Neuronal stem cell (in vitro differentiated cells): ENCODE results near the gene POPDC2.

Experiments
- DNase-seq: peaks from one replicate; pipeline ENCODE4 v3.0.0-alpha.2; 2013; ENCODE audit warnings: low spot score
- H2AFZ ChIP-seq: one replicate; pipeline ENCODE4 v1.6.1; 2013; ENCODE audit warnings: mild to moderate bottlenecking, low read length, inconsistent platforms
- H2AK5ac ChIP-seq: 2 replicates; pipeline ENCODE4 v1.6.1; 2013; ENCODE audit warnings: low read depth, mild to moderate bottlenecking, inconsistent platforms, low read length, moderate library complexity, mixed read lengths
- H2BK120ac ChIP-seq: 2 replicates; pipeline ENCODE4 v1.6.1; 2013; ENCODE audit warnings: low read depth, mild to moderate bottlenecking, inconsistent platforms, low read length, moderate library complexity, mixed read lengths
- H2BK12ac ChIP-seq: one replicate; pipeline ENCODE4 v1.6.1; 2013; ENCODE audit warnings: low read length, inconsistent platforms
- H2BK15ac ChIP-seq: 2 replicates; pipeline ENCODE4 v1.6.1; 2013; ENCODE audit warnings: mild to moderate bottlenecking, low read length, inconsistent platforms, mixed read lengths
- H2BK5ac ChIP-seq: one replicate; pipeline ENCODE4 v1.6.1; 2013; ENCODE audit warnings: inconsistent platforms, mild to moderate bottlenecking, low read length, moderate library complexity
- H3K14ac ChIP-seq: one replicate; pipeline ENCODE4 v1.6.1; 2013; ENCODE audit warnings: low read length, inconsistent platforms
- H3K18ac ChIP-seq: 2 replicates; pipeline ENCODE4 v1.6.1; 2013; ENCODE audit warnings: low read length, inconsistent platforms
- H3K23ac ChIP-seq: 2 replicates; pipeline ENCODE4 v1.6.1; 2013; ENCODE audit warnings: low read depth, mild to moderate bottlenecking, mixed read lengths, low read length, inconsistent platforms; ENCODE audit not compliant: poor library complexity
- H3K27ac ChIP-seq: replicated peaks from 3 replicates; pipeline ENCODE4 v1.5.1; 2013; ENCODE audit warnings: low read length, inconsistent platforms
- H3K27me3 ChIP-seq, 3 experiments: 2 replicates each; pipeline ENCODE4 v1.6.1; 2013; ENCODE audit warnings: low read length in 3 of 3, mild to moderate bottlenecking in 2 of 3, inconsistent platforms in 1 of 3, low read depth in 1 of 3, mixed read lengths in 1 of 3, moderate library complexity in 1 of 3; ENCODE audit not compliant: control insufficient read depth in 3 of 3, insufficient read depth in 3 of 3
- H3K36me3 ChIP-seq, 2 donors: replicated peaks in 1 of 2; 2 replicates each; pipeline ENCODE4 v1.6.1; 2013; ENCODE audit warnings: low read length in 2 of 2; ENCODE audit not compliant: control insufficient read depth in 2 of 2, insufficient read depth in 2 of 2
- H3K4ac ChIP-seq: 2 replicates; pipeline ENCODE4 v1.6.1; 2013; ENCODE audit warnings: inconsistent platforms, mild to moderate bottlenecking, low read length, moderate library complexity
- H3K4me1 ChIP-seq, 2 donors: 1 replicate in 1 of 2; 2 replicates in 1 of 2; pipeline ENCODE4 v1.6.1; 2013; ENCODE audit warnings: low read length in 2 of 2, low read depth in 1 of 2; ENCODE audit not compliant: control insufficient read depth in 2 of 2, insufficient read depth in 1 of 2
- H3K4me2 ChIP-seq: one replicate; pipeline ENCODE4 v1.6.1; 2013; ENCODE audit warnings: mild to moderate bottlenecking, low read length, inconsistent platforms; ENCODE audit not compliant: insufficient read depth, poor library complexity, severe bottlenecking
- H3K4me3 ChIP-seq, 2 donors: 2 replicates each; pipeline ENCODE4 v1.5.1; 2013; ENCODE audit warnings: low read length in 2 of 2, mild to moderate bottlenecking in 2 of 2, inconsistent platforms in 1 of 2, moderate library complexity in 1 of 2
- H3K79me1 ChIP-seq: one replicate; pipeline ENCODE4 v1.6.1; 2013; ENCODE audit warnings: low read depth, mild to moderate bottlenecking, inconsistent platforms, low read length, moderate library complexity
- H3K9ac ChIP-seq: one replicate; pipeline ENCODE4 v1.6.1; 2013; ENCODE audit warnings: mild to moderate bottlenecking, low read depth, low read length, inconsistent platforms; ENCODE audit not compliant: poor library complexity
- H3K9me3 ChIP-seq, 2 donors: replicated peaks in 1 of 2; 2 replicates each; pipeline versions ENCODE3 to v1.6.1; 2013; ENCODE audit warnings: low read length in 2 of 2, mild to moderate bottlenecking in 2 of 2, inconsistent platforms in 1 of 2, low read depth in 1 of 2, mixed read lengths in 1 of 2, moderate library complexity in 1 of 2; ENCODE audit not compliant: control insufficient read depth in 2 of 2, insufficient read depth in 1 of 2
- H4K8ac ChIP-seq: one replicate; pipeline ENCODE4 v1.6.1; 2013; ENCODE audit warnings: low read depth, mild to moderate bottlenecking, inconsistent platforms, low read length, moderate library complexity
- H4K91ac ChIP-seq: one replicate; pipeline ENCODE4 v1.6.1; 2013; ENCODE audit warnings: low read length, low read depth, mild to moderate bottlenecking, inconsistent platforms; ENCODE audit not compliant: poor library complexity
- WGBS, 2 donors: extraction: QIAGEN DNeasy Blood & Tissue Kit; methylation state at CpG; one replicate each; pipeline ENCODE4 v1.1.7; 2013; ENCODE audit warnings: missing lambda C conversion rate in 2 of 2, mixed read lengths in 1 of 2; ENCODE audit not compliant: insufficient read length in 2 of 2, insufficient replicate concordance in 1 of 2; ENCODE audit errors: extremely low coverage in 2 of 2; 5-methylcytosine and 5-hydroxymethylcytosine counted together

The POPDC2 gene

GRCh38 chr3:119653876-119654275 lies 6.5 kb downstream of the POPDC2 start:
- no peak overlapping the region for H2BK12ac ChIP-seq
- no peak overlapping the region for H2AFZ ChIP-seq
- no peak overlapping the region for H2AK5ac ChIP-seq
- no peaks in the 10 kb centered on the region for H3K36me3 ChIP-seq
- H3K4me2 ChIP-seq: no peak overlapping the region
- no peak overlapping the region for H2BK5ac ChIP-seq
- WGBS, 2 donors: no CpG with 5 or more reads among the region's 2 CpGs
- no peaks in the 10 kb centered on the region for H3K9me3 ChIP-seq
- H3K79me1 ChIP-seq: no peaks in the 10 kb centered on the region
- no peaks in the 10 kb centered on the region for H3K4me1 ChIP-seq
- H2BK15ac ChIP-seq: no peak overlapping the region
- H3K27ac ChIP-seq: no peak overlapping the region
- no peaks in the 10 kb centered on the region for H3K27me3 ChIP-seq
- DNase-seq: no peak
- no peak overlapping the region for H3K4me3 ChIP-seq
- H3K4ac ChIP-seq: no peak overlapping the region
- no peak overlapping the region for H4K91ac ChIP-seq
- no peak overlapping the region for H3K14ac ChIP-seq
- no peak overlapping the region for H3K23ac ChIP-seq
- no peak overlapping the region for H3K18ac ChIP-seq
- H3K9ac ChIP-seq: no peak overlapping the region
- H4K8ac ChIP-seq: no peak overlapping the region
- H2BK120ac ChIP-seq: no peak overlapping the region

GRCh38 chr3:119652306-119653033 lies 7.9 kb downstream of the POPDC2 start:
- Histone ChIP-seq H3K79me1 (no peaks in the 10 kb centered on the region), H2BK15ac (no peak overlapping the region), H3K18ac (no peak overlapping the region), H3K9ac (no peak overlapping the region), H2BK120ac (no peak overlapping the region), H2BK12ac (no peak overlapping the region), H3K4me2 (no peak overlapping the region), H4K91ac (no peak overlapping the region), H2AK5ac (no peak overlapping the region), H3K4ac (no peak overlapping the region), H3K36me3 (no peaks in the 10 kb centered on the region), H2AFZ (no peak overlapping the region), H3K4me1 (no peaks in the 10 kb centered on the region), H3K9me3 (no peaks in the 10 kb centered on the region), H3K23ac (no peak overlapping the region), H3K27ac (no peak overlapping the region), H3K14ac (no peak overlapping the region), H4K8ac (no peak overlapping the region), H3K4me3 (no peak overlapping the region), H2BK5ac (no peak overlapping the region), H3K27me3 (no peaks in the 10 kb centered on the region)
- no CpG with 5 or more reads among the region's 7 CpGs for WGBS, 2 donors
- no peak for DNase-seq

GRCh38 chr3:119649761-119650160 lies 10.6 kb downstream of the POPDC2 start:
- H3K18ac ChIP-seq: no peak overlapping the region
- no peaks in the 10 kb centered on the region for H3K9me3 ChIP-seq
- H3K4me3 ChIP-seq: no peak overlapping the region
- DNase-seq: no peak
- H4K91ac ChIP-seq: no peak overlapping the region
- H3K4ac ChIP-seq: no peak overlapping the region
- 100% methylated on average over 1 of the region's 3 CpGs; no CpG with 5 or more reads in 1 of the 2 donors for WGBS, 2 donors
- no peak overlapping the region for H2BK15ac ChIP-seq
- H2AFZ ChIP-seq: no peak overlapping the region
- no peak overlapping the region for H3K9ac ChIP-seq
- no peaks in the 10 kb centered on the region for H3K79me1 ChIP-seq
- no peak overlapping the region for H3K27ac ChIP-seq
- H2BK12ac ChIP-seq: no peak overlapping the region
- H3K4me1 ChIP-seq: no peaks in the 10 kb centered on the region
- no peak overlapping the region for H2BK120ac ChIP-seq
- no peak overlapping the region for H4K8ac ChIP-seq
- no peak overlapping the region for H3K4me2 ChIP-seq
- no peak overlapping the region for H2BK5ac ChIP-seq
- no peak overlapping the region for H2AK5ac ChIP-seq
- no peak overlapping the region for H3K14ac ChIP-seq
- no peaks in the 10 kb centered on the region for H3K36me3 ChIP-seq
- H3K23ac ChIP-seq: no peak overlapping the region
- no peaks in the 10 kb centered on the region for H3K27me3 ChIP-seq

- DNase-seq: no peak
- Histone ChIP-seq H2BK12ac (no peak overlapping the region), H2BK120ac (no peak overlapping the region), H3K14ac (no peak overlapping the region), H3K4me2 (no peak overlapping the region), H3K9me3 (no peaks in the 10 kb centered on the region), H4K8ac (no peak overlapping the region), H2AFZ (no peak overlapping the region), H3K4ac (no peak overlapping the region), H3K23ac (no peak overlapping the region), H2AK5ac (no peak overlapping the region), H2BK15ac (no peak overlapping the region), H4K91ac (no peak overlapping the region), H3K36me3 (no peaks in the 10 kb centered on the region), H3K27ac (no peak overlapping the region), H3K4me1 (peaks cover 0 to 2% of the 10 kb centered on the region in 2 donors), H3K9ac (no peak overlapping the region), H2BK5ac (no peak overlapping the region), H3K27me3 (no peaks in the 10 kb centered on the region), H3K4me3 (no peak overlapping the region), H3K79me1 (no peaks in the 10 kb centered on the region), H3K18ac (no peak overlapping the region)
- no CpG with 5 or more reads among the region's 12 CpGs for WGBS, 2 donors
Observed at GRCh38 chr3:119647843-119648575, 12.4 kb downstream of the POPDC2 start.
